ENCODE results near the gene FKBP3. TPM values are rescaled to one million over a fixed set of nuclear protein-coding genes. Genes with fewer than 3 reads are reported as not detected.

The FKBP3 gene
- total and polyA plus RNA-seq, 2 of the 13 experiments (the other 11 are each of a cell fraction or from before 2014, with no cell fraction given) = 57.0 to 87.6 TPM

DNA sequence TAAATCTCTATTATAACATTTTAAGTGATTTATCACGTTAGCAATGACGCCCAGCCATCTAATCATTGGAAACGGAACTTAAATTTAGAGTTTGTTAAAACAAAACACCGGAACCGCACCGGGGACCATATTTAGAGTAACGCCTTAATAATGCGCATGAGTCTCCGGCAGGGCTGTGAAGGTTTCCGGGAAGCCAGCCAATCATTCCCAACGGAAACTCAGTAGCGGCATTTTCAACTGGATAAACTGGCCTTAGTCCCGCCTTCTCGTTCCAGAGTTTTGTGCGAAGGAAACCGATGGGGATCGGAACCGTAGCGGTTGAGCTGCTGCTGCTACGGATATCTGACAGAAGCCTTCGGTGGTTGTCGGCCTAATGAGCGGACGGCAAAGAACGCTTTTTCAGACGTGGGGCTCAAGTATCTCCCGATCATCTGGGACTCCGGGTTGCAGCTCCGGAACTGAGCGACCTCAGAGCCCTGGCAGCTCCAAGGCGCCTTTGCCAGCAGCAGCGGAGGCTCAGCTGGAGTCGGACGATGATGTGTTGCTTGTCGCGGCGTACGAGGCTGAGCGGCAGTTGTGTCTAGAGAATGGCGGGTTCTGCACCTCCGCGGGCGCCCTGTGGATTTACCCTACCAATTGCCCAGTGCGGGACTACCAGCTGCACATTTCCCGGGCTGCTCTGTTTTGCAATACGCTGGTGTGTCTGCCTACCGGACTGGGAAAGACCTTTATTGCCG lies 1.5 kb upstream of the FKBP3 start, which contains the start of gene FANCM (continued):
- no peak for TF ChIP-seq TCF7L2 (IDR thresholded peaks at IDR 0.05; ENCODE audit: low read depth, low read length)
- no peak for TF ChIP-seq ARNTL (CRISPR knock-in tag; IDR thresholded peaks at IDR 0.05)
- TF ChIP-seq RAD21 (CRISPR knock-in tag; IDR thresholded peaks at IDR 0.05) = no peak
- TF ChIP-seq, protein P1, sequence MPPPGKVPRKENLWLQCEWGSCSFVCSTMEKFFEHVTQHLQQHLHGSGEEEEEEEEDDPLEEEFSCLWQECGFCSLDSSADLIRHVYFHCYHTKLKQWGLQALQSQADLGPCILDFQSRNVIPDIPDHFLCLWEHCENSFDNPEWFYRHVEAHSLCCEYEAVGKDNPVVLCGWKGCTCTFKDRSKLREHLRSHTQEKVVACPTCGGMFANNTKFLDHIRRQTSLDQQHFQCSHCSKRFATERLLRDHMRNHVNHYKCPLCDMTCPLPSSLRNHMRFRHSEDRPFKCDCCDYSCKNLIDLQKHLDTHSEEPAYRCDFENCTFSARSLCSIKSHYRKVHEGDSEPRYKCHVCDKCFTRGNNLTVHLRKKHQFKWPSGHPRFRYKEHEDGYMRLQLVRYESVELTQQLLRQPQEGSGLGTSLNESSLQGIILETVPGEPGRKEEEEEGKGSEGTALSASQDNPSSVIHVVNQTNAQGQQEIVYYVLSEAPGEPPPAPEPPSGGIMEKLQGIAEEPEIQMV (CRISPR knock-in tag; IDR thresholded peaks at IDR 0.05; ENCODE audit: low read depth) = no peak
- TF ChIP-seq, protein P2, sequence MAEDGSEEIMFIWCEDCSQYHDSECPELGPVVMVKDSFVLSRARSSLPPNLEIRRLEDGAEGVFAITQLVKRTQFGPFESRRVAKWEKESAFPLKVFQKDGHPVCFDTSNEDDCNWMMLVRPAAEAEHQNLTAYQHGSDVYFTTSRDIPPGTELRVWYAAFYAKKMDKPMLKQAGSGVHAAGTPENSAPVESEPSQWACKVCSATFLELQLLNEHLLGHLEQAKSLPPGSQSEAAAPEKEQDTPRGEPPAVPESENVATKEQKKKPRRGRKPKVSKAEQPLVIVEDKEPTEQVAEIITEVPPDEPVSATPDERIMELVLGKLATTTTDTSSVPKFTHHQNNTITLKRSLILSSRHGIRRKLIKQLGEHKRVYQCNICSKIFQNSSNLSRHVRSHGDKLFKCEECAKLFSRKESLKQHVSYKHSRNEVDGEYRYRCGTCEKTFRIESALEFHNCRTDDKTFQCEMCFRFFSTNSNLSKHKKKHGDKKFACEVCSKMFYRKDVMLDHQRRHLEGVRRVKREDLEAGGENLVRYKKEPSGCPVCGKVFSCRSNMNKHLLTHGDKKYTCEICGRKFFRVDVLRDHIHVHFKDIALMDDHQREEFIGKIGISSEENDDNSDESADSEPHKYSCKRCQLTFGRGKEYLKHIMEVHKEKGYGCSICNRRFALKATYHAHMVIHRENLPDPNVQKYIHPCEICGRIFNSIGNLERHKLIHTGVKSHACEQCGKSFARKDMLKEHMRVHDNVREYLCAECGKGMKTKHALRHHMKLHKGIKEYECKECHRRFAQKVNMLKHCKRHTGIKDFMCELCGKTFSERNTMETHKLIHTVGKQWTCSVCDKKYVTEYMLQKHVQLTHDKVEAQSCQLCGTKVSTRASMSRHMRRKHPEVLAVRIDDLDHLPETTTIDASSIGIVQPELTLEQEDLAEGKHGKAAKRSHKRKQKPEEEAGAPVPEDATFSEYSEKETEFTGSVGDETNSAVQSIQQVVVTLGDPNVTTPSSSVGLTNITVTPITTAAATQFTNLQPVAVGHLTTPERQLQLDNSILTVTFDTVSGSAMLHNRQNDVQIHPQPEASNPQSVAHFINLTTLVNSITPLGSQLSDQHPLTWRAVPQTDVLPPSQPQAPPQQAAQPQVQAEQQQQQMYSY (CRISPR knock-in tag; IDR thresholded peaks at IDR 0.05) = no peak
- TF ChIP-seq, protein P3, sequence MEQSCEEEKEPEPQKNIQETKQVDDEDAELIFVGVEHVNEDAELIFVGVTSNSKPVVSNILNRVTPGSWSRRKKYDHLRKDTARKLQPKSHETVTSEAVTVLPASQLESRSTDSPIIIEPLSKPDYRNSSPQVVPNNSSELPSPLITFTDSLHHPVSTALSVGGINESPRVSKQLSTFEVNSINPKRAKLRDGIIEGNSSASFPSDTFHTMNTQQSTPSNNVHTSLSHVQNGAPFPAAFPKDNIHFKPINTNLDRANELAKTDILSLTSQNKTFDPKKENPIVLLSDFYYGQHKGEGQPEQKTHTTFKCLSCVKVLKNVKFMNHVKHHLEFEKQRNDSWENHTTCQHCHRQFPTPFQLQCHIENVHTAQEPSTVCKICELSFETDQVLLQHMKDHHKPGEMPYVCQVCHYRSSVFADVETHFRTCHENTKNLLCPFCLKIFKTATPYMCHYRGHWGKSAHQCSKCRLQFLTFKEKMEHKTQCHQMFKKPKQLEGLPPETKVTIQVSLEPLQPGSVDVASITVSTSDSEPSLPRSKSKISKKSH (CRISPR knock-in tag; IDR thresholded peaks at IDR 0.05; ENCODE audit: borderline replicate concordance) = 0 out of 2 replicates have a peak, but pooled peaks have one; percentile 29
- TF ChIP-seq, protein P4, sequence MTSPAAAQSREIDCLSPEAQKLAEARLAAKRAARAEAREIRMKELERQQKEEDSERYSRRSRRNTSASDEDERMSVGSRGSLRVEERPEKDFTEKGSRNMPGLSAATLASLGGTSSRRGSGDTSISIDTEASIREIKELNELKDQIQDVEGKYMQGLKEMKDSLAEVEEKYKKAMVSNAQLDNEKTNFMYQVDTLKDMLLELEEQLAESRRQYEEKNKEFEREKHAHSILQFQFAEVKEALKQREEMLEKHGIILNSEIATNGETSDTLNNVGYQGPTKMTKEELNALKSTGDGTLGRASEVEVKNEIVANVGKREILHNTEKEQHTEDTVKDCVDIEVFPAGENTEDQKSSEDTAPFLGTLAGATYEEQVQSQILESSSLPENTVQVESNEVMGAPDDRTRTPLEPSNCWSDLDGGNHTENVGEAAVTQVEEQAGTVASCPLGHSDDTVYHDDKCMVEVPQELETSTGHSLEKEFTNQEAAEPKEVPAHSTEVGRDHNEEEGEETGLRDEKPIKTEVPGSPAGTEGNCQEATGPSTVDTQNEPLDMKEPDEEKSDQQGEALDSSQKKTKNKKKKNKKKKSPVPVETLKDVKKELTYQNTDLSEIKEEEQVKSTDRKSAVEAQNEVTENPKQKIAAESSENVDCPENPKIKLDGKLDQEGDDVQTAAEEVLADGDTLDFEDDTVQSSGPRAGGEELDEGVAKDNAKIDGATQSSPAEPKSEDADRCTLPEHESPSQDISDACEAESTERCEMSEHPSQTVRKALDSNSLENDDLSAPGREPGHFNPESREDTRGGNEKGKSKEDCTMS (CRISPR knock-in tag; conservative IDR thresholded peaks at IDR 0.05) = no peak
- TF ChIP-seq PCBP1 (IDR thresholded peaks at IDR 0.05; ENCODE audit: borderline replicate concordance, low read depth, low read length) = no peak
- no peak for TF ChIP-seq ZEB1 (IDR thresholded peaks at IDR 0.05; ENCODE audit: insufficient replicate concordance, low read depth)
- no peak for TF ChIP-seq KLF9 (CRISPR knock-in tag; IDR thresholded peaks at IDR 0.05; ENCODE audit: low read depth)
- 0 out of 2 replicates have a peak, but pooled peaks have one; percentile 17 for TF ChIP-seq GFI1 (CRISPR knock-in tag; IDR thresholded peaks at IDR 0.05; ENCODE audit: borderline replicate concordance)
- peak; percentile 84 for TF ChIP-seq PHF20 (CRISPR knock-in tag; IDR thresholded peaks at IDR 0.05)
- TF ChIP-seq, protein P5, sequence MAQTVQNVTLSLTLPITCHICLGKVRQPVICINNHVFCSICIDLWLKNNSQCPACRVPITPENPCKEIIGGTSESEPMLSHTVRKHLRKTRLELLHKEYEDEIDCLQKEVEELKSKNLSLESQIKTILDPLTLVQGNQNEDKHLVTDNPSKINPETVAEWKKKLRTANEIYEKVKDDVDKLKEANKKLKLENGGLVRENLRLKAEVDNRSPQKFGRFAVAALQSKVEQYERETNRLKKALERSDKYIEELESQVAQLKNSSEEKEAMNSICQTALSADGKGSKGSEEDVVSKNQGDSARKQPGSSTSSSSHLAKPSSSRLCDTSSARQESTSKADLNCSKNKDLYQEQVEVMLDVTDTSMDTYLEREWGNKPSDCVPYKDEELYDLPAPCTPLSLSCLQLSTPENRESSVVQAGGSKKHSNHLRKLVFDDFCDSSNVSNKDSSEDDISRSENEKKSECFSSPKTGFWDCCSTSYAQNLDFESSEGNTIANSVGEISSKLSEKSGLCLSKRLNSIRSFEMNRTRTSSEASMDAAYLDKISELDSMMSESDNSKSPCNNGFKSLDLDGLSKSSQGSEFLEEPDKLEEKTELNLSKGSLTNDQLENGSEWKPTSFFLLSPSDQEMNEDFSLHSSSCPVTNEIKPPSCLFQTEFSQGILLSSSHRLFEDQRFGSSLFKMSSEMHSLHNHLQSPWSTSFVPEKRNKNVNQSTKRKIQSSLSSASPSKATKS (CRISPR knock-in tag; IDR thresholded peaks at IDR 0.05) = no peak
- TF ChIP-seq PAWR (CRISPR knock-in tag; IDR thresholded peaks at IDR 0.05; ENCODE audit: borderline replicate concordance) = no peak
- TF ChIP-seq NFE2L2 (IDR thresholded peaks at IDR 0.05; ENCODE audit: low read length) = no peak
- TF ChIP-seq GATAD2A (CRISPR knock-in tag; IDR thresholded peaks at IDR 0.05) = 0 out of 2 replicates have a peak, but pooled peaks have one; percentile 44
- 0 out of 2 replicates have a peak, but pooled peaks have one; percentile 17 for TF ChIP-seq ZNF747 (CRISPR knock-in tag; IDR thresholded peaks at IDR 0.05; ENCODE audit: borderline replicate concordance)
